ENCODE data around the gene POTEH. TPM values are rescaled to one million over a fixed set of nuclear protein-coding genes. Genes with fewer than 3 reads are reported as not detected.
"Not testable (repeated sequence)": the region's sequence is repeated elsewhere in the genome, so short reads cannot be mapped to it uniquely, and the experiment has no call there.

The POTEH gene
- total RNA-seq, 2 donors from 2014 or later = not detected

DNA sequence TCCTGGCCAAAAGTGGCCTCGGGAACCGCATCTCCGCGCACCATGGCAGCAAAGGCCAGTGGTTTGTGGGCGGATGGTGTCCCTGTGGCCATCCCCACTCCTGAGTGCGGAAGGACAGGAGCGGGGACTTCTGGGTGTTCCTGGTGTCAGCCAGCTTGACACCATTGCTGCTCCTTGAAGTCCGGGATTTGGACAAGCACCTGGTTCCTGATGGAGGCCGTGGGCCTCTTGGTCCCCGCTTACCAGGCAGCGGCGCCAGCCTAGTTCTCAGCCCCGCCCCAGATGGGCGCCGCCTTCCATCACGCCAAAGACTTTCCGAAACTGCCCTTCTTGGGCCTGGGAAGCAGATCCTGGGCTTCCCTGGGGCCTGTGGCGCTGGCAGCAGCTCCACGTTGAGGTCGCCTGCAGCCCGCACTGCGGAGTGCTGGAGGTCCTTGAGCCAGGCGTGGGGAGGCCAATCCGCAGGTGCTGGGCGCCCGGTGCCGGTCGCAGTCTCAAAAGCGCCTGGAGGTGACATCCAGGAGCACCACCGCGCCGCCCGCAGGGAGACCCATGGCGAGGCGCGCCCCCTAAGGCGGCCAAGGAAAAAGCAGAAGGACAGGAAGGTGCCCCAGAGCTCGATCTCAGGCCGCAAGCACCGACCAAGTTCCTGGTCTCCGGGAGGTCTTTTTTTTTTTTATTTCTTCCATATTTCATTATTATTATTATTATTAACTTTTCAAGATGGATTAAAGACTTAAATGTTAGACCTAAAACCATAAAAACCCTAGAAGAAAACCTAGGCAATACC, 59.5 kb downstream of the POTEH start:
- not testable (repeated sequence) for H3K36me3 Mint-ChIP-seq (ENCODE audit: low read depth); H3K27ac Mint-ChIP-seq; H3K27me3 Mint-ChIP-seq; H3K4me3 Mint-ChIP-seq; H3K9me3 ChIP-seq (ENCODE audit: control insufficient read depth, low read length, poor library complexity, severe bottlenecking); DNase-seq; ATAC-seq; H3K4me1 Mint-ChIP-seq

DNA sequence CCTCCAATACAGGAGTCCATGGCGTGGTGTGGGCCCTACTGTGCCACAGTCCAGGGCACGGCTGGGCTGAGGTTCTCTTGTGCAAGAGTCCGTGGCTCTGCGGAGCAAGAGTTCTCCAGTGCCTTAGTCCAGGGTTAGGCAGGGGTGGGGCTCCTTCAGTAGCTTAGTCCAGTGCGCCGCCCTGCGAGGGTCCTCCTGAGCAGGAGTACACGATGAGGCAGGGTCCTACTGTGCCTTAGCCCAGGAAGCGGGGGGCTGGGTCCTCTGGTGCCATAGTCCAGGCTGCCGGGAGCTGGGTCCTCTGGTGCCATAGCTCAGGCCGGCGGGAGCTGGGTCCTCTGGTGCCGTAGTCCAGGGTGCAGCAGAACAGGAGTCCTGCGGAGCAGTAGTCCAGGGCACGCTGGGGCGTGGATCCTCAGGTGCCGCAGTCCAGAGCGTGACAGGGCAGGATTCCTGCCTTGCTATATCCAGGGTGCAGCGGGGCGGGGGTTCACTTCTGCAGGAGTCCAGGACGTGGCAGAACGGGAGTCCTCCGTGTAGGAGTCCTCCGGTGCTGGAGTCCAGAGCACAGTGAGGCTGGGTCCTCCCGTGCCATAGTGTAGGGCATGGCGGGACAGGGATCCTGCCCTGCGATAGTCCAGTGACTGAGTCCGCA, 69.7 kb downstream of the POTEH start:
- not testable (repeated sequence) for H3K4me3 Mint-ChIP-seq; H3K4me1 Mint-ChIP-seq; H3K27me3 Mint-ChIP-seq; DNase-seq; H3K9me3 ChIP-seq (ENCODE audit: control insufficient read depth, low read length, poor library complexity, severe bottlenecking); H3K27ac Mint-ChIP-seq; H3K36me3 Mint-ChIP-seq (ENCODE audit: low read depth); ATAC-seq

DNA sequence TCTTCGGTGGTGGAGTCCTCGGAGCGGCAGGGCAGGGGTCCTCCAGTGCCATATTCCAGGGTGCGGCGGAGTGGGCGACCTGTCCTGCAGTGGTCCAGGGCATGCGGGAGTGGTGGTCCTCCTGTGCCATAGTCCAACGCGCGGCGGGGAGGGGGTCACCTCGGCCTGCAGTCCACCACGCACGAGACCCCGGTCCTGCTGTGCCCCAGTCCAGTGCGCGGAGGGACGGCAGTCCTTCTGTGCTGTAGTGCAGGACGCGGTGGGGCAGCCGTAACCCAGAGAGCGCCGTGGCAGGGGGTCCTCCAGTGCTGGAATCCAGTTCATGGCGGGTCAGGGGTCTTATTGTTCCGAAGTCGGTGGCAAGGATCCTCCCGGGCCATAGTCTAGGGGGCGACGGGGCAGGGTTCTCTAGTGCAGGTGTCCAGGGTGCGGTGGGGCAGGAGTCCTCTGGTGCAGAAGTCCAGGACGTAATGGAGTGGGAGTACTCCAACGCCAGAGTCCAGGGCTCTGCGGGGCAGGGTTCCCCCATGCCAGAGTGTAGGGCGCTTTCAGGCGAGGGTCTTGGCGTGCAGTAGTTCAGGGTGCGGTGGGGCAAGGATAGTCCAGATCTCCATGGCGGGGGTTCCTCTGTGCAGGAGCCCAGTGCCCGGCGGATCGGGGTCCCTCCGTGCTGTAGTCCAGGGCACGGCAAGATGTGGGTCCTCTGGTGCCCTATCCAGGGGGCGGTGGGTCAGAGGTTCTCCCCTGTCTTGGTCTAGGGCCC, 70.7 kb downstream of the POTEH start:
- ATAC-seq; H3K4me1 Mint-ChIP-seq; H3K9me3 ChIP-seq (ENCODE audit: control insufficient read depth, low read length, poor library complexity, severe bottlenecking); H3K27ac Mint-ChIP-seq; H3K4me3 Mint-ChIP-seq; H3K36me3 Mint-ChIP-seq (ENCODE audit: low read depth); H3K27me3 Mint-ChIP-seq; DNase-seq: not testable (repeated sequence)

DNA sequence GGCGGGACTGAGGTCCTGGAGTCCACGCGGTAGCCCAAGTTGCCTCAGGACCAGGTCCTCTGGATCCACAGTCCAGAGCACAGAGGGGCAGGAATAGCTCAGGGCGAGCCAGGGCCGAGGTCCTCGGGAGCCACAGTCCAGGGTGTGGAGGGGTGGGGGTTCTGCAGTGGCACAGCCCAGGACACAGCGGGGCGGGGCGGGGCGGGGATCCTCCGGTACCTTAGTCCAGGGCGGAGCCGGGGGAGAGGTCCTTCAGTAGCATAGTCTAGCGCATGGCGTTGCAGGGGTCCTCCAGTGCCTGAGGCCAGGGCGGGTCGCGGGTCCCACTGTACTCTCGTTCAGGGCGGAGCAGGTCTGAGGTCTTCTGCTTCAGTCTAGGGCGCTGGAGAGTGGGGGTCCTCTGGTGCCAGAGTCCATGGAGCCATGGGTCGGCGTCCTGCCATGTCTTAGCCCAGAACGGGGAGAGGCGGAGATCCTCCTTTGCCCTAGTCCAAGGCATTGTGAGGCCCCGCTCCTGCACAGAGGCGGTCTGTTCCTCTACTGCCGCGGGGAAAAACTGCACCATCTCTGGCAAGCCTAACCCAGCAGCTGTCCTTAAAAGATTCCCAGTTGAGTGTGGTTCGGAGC, 71.4 kb downstream of the POTEH start:
- DNase-seq = not testable (repeated sequence)

DNA sequence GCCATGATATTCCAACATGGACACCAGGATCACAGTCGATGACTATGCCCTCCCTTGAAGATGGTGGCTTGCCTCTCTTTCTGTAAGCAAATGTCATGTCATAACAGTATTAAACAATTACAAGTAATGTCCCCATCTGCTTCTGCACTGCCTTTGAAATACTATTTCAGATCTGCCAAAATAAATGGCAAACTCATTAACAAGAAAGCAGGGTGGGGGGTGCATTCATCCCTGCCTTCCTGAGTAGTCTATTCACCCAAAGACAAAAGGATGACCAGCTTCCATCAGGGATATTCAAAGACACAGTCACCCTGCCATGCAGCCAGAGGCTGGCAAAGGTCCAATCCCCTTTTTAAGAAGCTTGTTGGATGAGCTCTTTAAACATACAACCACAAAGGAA, 73.7 kb downstream of the POTEH start:
- H3K27me3 Mint-ChIP-seq; ATAC-seq; H3K4me1 Mint-ChIP-seq; H3K4me3 Mint-ChIP-seq; H3K27ac Mint-ChIP-seq; H3K9me3 ChIP-seq (ENCODE audit: control insufficient read depth, low read length, poor library complexity, severe bottlenecking); H3K36me3 Mint-ChIP-seq (ENCODE audit: low read depth); DNase-seq: not testable (repeated sequence)

More for the DNA sequence above, 71.4 kb downstream of the POTEH start:
- H3K27ac Mint-ChIP-seq; ATAC-seq; H3K4me1 Mint-ChIP-seq; H3K9me3 ChIP-seq (ENCODE audit: control insufficient read depth, low read length, poor library complexity, severe bottlenecking); H3K36me3 Mint-ChIP-seq (ENCODE audit: low read depth); H3K4me3 Mint-ChIP-seq; H3K27me3 Mint-ChIP-seq: not testable (repeated sequence)

Other genes with a start within 250 kb of the POTEH start
- not detected for gene OR11H1, start 161.8 kb upstream of the POTEH start, total RNA-seq

Data from T-helper 17 cell (primary cell).